Measurements from ENCODE around the gene CFAP61.

CFAP61 gene

DNA sequence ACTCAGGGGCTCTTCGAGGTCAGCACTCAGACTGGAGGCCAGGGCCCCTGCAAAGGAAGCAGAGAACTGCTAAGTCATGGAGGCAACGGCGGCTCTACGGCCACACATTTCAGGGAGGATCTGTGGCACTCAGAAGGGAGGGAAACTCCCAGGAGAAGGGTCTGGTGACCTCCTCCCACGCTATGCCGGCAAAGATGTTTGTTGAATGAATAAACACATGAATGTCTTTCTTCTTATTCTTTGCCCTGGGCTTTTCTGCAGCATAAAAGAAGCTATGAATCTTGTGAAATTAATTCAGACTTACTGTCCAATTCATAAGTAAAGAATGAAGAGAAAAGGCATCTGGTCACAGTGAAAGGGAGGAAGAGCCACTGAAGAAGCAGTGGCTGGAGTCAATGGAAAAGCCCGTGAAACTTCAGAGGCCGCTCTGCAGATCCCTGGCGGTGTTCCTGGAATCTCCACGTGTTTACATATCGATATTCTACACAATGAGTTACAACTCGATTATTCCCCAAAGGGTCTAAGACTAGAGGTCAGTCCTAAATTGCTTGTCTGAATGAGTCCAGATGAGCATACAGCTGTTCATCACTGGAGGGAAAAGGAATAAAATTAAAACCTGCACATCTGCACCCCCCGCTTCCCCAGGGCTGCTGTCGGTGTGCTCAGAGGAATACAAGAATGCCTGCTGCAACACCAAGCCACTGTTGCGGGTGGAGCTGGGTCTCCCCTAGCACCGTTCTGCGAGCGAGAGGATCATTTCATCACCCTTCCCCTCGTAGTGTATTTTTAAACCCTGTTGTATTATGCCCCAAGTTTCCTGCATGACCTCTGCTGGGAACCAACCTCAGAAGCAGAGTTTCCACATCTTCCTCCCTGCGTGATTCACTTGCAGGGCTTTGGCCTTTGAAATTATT, 341.1 kb downstream of the CFAP61 start:
- no peaks in the 10 kb centered on the region for H3K4me1 ChIP-seq
- no peak overlapping the region for H3K4me3 ChIP-seq (ENCODE audit: low read depth, low read length)
- TF ChIP-seq, protein P1, sequence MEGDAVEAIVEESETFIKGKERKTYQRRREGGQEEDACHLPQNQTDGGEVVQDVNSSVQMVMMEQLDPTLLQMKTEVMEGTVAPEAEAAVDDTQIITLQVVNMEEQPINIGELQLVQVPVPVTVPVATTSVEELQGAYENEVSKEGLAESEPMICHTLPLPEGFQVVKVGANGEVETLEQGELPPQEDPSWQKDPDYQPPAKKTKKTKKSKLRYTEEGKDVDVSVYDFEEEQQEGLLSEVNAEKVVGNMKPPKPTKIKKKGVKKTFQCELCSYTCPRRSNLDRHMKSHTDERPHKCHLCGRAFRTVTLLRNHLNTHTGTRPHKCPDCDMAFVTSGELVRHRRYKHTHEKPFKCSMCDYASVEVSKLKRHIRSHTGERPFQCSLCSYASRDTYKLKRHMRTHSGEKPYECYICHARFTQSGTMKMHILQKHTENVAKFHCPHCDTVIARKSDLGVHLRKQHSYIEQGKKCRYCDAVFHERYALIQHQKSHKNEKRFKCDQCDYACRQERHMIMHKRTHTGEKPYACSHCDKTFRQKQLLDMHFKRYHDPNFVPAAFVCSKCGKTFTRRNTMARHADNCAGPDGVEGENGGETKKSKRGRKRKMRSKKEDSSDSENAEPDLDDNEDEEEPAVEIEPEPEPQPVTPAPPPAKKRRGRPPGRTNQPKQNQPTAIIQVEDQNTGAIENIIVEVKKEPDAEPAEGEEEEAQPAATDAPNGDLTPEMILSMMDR (IDR thresholded peaks at IDR 0.05; ENCODE audit: low read depth, low read length), result no peak

DNA sequence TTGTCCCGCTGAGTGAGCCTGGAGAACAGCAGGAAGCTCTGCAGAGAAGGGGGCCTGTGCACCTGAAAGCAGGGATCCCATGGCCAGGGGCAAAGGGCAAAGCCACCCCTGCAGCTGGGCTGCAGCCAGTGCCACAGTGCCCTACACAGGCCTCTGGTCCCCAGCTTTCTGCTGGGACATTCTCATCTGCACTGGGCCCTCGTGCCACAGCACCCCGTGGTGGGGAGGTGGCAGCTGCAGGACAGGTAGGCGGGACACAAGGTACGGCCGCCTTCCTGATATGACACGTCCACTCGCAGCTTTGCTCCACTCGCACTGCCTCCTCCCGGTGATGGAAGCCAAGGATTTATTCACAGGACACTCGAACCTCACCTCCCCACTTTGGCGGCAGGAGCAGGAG, 342.8 kb downstream of the CFAP61 start:
- TF ChIP-seq, protein P1 (IDR thresholded peaks at IDR 0.05; ENCODE audit: low read depth, low read length), result no peak
- H3K36me3 ChIP-seq, result no peaks in the 10 kb centered on the region
- no peak for DNase-seq
- no peak overlapping the region for H3K4me3 ChIP-seq (ENCODE audit: low read depth, low read length)
- H3K4me1 ChIP-seq, result no peaks in the 10 kb centered on the region
- no peaks in the 10 kb centered on the region for H3K9me3 ChIP-seq
- H3K27me3 ChIP-seq, result no peaks in the 10 kb centered on the region

More for the DNA sequence above, 341.1 kb downstream of the CFAP61 start:
- DNase-seq, result no peak
- H3K9me3 ChIP-seq, result no peaks in the 10 kb centered on the region
- H3K36me3 ChIP-seq, result no peaks in the 10 kb centered on the region
- no peaks in the 10 kb centered on the region for H3K27me3 ChIP-seq

DNA sequence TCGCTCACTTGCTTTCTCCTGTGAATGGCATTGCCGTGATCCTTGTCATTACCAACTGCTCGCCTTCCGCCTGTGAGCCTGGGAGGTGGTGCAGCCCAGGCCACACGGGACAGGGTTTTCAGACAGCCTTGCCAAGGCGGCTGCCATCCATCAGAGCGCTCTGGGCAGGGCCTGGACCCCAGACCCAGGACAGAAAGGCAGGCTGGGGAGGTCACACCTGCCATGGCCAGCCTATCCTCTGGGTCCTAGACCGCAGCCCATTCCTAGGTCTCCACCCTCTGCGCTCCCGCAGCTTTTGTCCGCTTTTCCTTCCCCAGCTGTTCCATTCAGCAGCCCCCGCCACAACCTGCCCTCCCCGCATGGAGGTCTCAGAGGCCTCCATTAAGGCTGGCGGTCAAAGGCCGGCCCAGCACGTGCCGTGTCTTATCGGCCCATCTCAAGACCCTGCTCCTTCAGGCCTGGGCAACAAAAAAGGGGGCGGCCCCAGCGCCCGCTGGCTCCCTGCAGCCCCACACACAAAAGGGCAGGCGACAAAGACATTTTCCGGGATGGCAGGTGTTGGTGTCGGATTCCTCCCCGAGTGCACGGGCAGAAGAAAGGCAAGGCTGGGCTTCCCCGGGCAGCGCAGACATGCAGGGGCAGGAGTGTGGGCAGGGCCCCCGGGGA, 343.7 kb downstream of the CFAP61 start:
- Histone ChIP-seq H3K27me3 (no peaks in the 10 kb centered on the region), H3K36me3 (no peaks in the 10 kb centered on the region), H3K4me1 (no peaks in the 10 kb centered on the region), H3K9me3 (no peaks in the 10 kb centered on the region), H3K4me3 (ENCODE audit: low read depth, low read length) (no peak overlapping the region)
- TF ChIP-seq, protein P1 (IDR thresholded peaks at IDR 0.05; ENCODE audit: low read depth, low read length), result no peak
- no peak for DNase-seq

DNA sequence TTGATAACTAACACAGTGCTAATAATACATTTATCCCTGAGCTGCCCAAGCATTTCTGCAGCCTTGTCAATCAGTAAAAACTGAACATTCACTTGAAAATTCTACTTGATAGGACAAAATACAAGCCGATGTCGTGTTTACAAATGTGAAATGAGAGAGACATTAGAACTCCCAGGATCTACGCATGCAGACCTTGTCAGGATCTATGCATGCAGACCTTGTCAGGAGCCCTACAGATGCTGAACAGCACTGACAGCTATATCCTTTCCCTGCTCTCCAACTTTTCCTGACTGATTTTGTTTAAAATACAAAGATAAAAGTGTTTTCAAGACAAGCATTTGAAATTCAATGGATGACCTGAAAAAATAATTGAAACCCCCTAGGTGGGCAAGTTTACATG, 344.5 kb downstream of the CFAP61 start:
- H3K36me3 ChIP-seq, result no peaks in the 10 kb centered on the region
- H3K9me3 ChIP-seq, result no peaks in the 10 kb centered on the region
- TF ChIP-seq, protein P1 (IDR thresholded peaks at IDR 0.05; ENCODE audit: low read depth, low read length), result no peak
- DNase-seq, result no peak
- H3K4me3 ChIP-seq (ENCODE audit: low read depth, low read length), result no peak overlapping the region
- H3K27me3 ChIP-seq, result no peaks in the 10 kb centered on the region
- no peaks in the 10 kb centered on the region for H3K4me1 ChIP-seq

DNA sequence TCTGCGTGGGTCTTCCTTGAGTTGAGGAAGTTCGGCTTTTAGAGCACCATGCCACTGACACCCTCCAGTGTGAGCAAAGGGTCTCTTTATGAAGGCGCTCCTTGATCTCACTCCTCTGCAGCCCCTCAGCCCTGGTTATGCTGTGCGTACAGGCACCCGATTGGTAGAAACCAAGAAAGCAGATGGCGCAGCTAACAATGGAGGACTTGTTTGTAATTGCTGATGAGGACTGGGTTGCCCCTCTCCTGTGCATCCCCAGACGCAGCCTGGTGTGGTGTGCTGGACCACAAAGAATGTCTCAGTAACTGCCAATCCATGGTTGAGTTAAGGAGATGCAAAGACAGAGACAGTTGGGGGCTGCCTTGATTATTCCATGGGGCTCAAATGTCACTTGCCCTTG, 345.8 kb downstream of the CFAP61 start:
- H3K36me3 ChIP-seq, result no peaks in the 10 kb centered on the region
- no peak overlapping the region for H3K4me3 ChIP-seq (ENCODE audit: low read depth, low read length)
- no peaks in the 10 kb centered on the region; the same call in 1 of the 2 replicates for H3K9me3 ChIP-seq
- no peaks in the 10 kb centered on the region for H3K27me3 ChIP-seq
- no peak for DNase-seq
- no peaks in the 10 kb centered on the region for H3K4me1 ChIP-seq
- TF ChIP-seq, protein P1 (IDR thresholded peaks at IDR 0.05; ENCODE audit: low read depth, low read length), result no peak
